Endometrium (tissue), 2 donors: ENCODE measurements around the gene CAPZB.

ENCODE experiments used
- FAIRE-seq: peaks from 2 replicates; lab custom pipeline; 2012; peaks lifted over from hg19 to GRCh38; lab: Jason Lieb, UNC
- donor health status: control.
- donor health status: control.

CAPZB gene

GRCh38 chr1:19468397-19468956, 16.9 kb downstream of the CAPZB start:
- FAIRE-seq: no peak

GRCh38 chr1:19467199-19468187, 17.8 kb downstream of the CAPZB start:
- FAIRE-seq: no peak

GRCh38 chr1:19466112-19466561, 19.2 kb downstream of the CAPZB start:
- FAIRE-seq: no peak

- no peak for FAIRE-seq
Observed at GRCh38 chr1:19465650-19466049, 19.7 kb downstream of the CAPZB start.

GRCh38 chr1:19465123-19465522, 20.2 kb downstream of the CAPZB start:
- no peak for FAIRE-seq

GRCh38 chr1:19464696-19465095, 20.6 kb downstream of the CAPZB start:
- FAIRE-seq: no peak

GRCh38 chr1:19463504-19463803, 21.9 kb downstream of the CAPZB start:
- FAIRE-seq: no peak

- no peak for FAIRE-seq
Observed at GRCh38 chr1:19462781-19463503, 22.4 kb downstream of the CAPZB start.

- FAIRE-seq: no peak
Observed at GRCh38 chr1:19461220-19461554, 24.2 kb downstream of the CAPZB start.

GRCh38 chr1:19460535-19461219, 24.7 kb downstream of the CAPZB start:
- no peak for FAIRE-seq

GRCh38 chr1:19458815-19459417, 26.4 kb downstream of the CAPZB start:
- no peak for FAIRE-seq

- FAIRE-seq: no peak
Observed at GRCh38 chr1:19457607-19458006, 27.7 kb downstream of the CAPZB start.

- FAIRE-seq: no peak
Observed at GRCh38 chr1:19456968-19457441, 28.3 kb downstream of the CAPZB start.

GRCh38 chr1:19455353-19455752, 30.0 kb downstream of the CAPZB start:
- no peak for FAIRE-seq

GRCh38 chr1:19454265-19455146, 30.8 kb downstream of the CAPZB start:
- FAIRE-seq: no peak

GRCh38 chr1:19453741-19454201, 31.6 kb downstream of the CAPZB start:
- no peak for FAIRE-seq

- no peak for FAIRE-seq
Observed at GRCh38 chr1:19452221-19452663, 33.1 kb downstream of the CAPZB start.

- peak; percentile 65 for FAIRE-seq
Observed at GRCh38 chr1:19450811-19451515, 34.4 kb downstream of the CAPZB start.

- no peak for FAIRE-seq
Observed at GRCh38 chr1:19449454-19450228, 35.7 kb downstream of the CAPZB start.
